Mucosa of descending colon (tissue), 3 donors: ENCODE measurements around the gene SECISBP2. TPM values are rescaled to one million over a fixed set of nuclear protein-coding genes. Genes with fewer than 3 reads are reported as not detected.

Experiments used
- ATAC-seq: fragments of 200-7000 bp; cut with Tn5 transposase; one replicate; pipeline ENCODE4 v1.9.1; 2020; ENCODE audit warnings: mild to moderate bottlenecking, moderate library complexity
- DNase-seq, 3 donors: peaks; one replicate each; pipeline ENCODE4 v3.0.0-alpha.2; 2020
- H3K36me3 ChIP-seq: fragments of 200-600 bp; one replicate; pipeline ENCODE4 v1.8.0; 2021; ENCODE audit warnings: low read depth, mild to moderate bottlenecking
- H3K4me1 ChIP-seq: fragments of 200-600 bp; one replicate; pipeline ENCODE4 v1.8.0; 2021; ENCODE audit warnings: low read depth, mild to moderate bottlenecking
- H3K4me3 ChIP-seq: fragments of 200-600 bp; one replicate; pipeline ENCODE4 v1.8.0; 2021; ENCODE audit warnings: mild to moderate bottlenecking
- H3K9me3 ChIP-seq: fragments of 200-600 bp; one replicate; pipeline ENCODE4 v1.8.0; 2021; ENCODE audit warnings: mild to moderate bottlenecking
- CTCF ChIP-seq: fragments of 200-600 bp; IDR thresholded peaks from one replicate; pipeline ENCODE4 v1.8.0; 2022; ENCODE audit warnings: antibody characterized with exemption, mild to moderate bottlenecking
- intact Hi-C, 2 donors: fragments of 100-400 bp; cut with DNase I in 1 of 2; cut with micrococcal nuclease in 1 of 2; formaldehyde crosslinking; loops; one replicate each; pipeline versions ENCODE4 v1.11.0 to v1.11.1; 2022; cut with DNase I, micrococcal nuclease
- total RNA-seq, 3 donors: library from RNA; stranded (reverse); fragmentation: NEBNext Ultra II Directional in 2 of 3; extraction: Animal tissue kit (Norgen Biotek cat#: 25700) in 2 of 3; gene quantifications; one replicate each; pipeline versions ENCODE4 v1.2.1 to v1.2.4, GENCODE V29; 2021 to 2023
- donor health status: DM: no; HTN: no; CAD: no; lungs with moderate emphysema.
- donor health status: DM: no; HTN: no; CAD: no.
- donor health status: DM: no; HTN: yes; CAD: no.

SECISBP2 gene
- total RNA-seq, 3 donors from 2014 or later = 49.4 to 68.0 (median 50.2) TPM

DNA sequence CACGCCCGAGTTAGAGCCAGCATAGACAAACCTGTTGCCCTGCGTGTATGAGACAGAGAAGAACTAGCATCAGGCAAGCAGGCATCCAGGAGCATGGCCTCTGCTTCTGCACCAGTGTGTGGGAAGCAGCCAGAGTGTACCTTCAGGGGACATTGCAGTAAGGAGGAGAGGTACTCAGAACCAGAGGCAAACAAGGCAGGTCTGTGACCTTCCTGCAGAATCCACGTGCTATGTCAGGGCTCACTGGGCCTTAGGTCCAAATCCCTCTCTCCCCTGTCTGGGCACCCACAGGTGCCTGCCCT, 63.0 kb downstream of the SECISBP2 start:
- intact Hi-C loops = no loop called here
- no peak for ATAC-seq

DNA sequence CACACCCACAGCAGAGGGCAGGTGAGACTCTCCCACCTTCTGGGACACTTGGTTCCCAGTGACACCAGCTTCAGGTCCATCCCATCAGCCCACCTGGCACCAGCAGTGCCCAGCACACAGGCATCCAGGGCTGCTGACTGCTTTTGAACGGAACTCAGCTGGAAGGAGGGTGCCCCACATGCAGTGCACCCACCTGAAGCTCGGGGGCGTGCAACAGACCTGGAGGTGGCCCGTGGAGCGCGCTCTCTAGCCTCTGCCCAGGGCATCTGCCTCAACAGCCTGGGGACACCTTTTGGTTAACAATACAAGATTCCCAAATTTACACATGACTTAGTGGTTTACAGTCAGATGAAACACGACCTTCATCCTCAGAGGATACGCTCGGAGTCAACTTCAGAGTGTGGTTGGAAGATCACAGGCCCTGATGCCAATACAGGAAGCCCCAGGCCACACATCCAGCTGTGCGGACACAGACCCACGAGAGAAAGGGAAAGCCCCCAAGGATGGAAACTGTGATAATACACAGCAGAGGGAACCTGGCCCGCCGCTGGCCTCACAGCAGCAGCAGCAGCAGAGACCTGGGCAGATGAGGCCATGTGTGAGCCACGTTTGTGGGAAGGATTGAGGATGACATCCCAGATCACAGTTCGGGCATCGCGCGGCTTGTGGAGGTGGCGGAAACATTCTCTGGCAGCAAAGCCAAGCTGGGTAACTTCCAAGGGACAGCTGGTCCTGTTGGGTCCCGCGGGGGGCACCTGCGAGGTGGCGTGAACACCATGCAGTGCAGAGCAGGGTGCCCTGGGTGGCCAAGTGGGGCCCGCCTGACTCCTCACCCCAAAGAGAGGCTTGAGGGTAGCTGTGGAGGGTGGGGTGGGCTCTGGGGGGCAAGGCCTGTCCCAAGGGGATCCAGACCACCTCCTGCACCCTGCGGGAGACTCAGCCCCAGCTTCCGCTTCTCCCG, 64.0 kb downstream of the SECISBP2 start:
- TF ChIP-seq CTCF = no peak
- Histone ChIP-seq H3K4me1 (no peaks in the 10 kb centered on the region), H3K4me3 (no peak overlapping the region), H3K36me3 (no peaks in the 10 kb centered on the region), H3K9me3 (no peaks in the 10 kb centered on the region)
- intact Hi-C loops = no loop called here
- DNase-seq (no peak), ATAC-seq (no peak)

More for the DNA sequence above, 63.0 kb downstream of the SECISBP2 start:
- no peak for TF ChIP-seq CTCF
- H3K9me3 ChIP-seq = no peaks in the 10 kb centered on the region
- DNase-seq = no peak
- no peaks in the 10 kb centered on the region for H3K4me1 ChIP-seq
- H3K36me3 ChIP-seq = no peaks in the 10 kb centered on the region
- H3K4me3 ChIP-seq = no peak overlapping the region

DNA sequence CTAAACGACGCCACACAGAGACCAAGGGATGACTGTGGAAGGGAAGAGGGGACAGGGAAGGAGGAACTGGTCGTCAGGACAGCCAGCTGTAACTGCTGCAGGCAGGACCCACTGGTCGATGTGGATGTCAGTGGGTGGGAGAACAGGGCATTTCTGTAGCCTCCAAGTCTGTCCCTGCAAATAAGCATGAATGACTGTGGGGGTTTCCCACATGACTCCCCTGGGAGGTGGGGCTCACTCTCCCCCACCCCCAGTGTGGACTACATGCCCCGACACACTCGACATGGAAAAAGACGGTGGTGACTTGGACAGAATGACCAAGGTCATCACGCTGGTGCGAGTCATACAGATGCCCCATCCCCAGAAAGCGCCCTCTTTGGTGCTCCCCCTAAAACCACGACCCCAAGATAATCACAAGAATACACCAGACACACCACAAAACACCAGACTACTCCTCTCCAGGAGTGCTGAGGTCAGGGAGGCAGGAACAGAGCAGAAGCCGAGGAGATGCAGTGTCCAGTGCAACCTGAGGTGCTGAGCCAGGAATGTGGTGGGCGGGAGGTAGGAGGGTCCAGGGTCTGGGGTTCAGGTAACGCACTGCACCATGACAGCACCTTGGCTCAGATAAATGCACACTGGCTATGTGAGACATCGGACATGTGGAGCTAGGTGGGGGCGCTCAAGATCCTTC, 64.9 kb downstream of the SECISBP2 start:
- intact Hi-C loops = no loop called here
- no peak for ATAC-seq

GRCh38 chr9:89383721-89384300, 65.5 kb downstream of the SECISBP2 start:
- TF ChIP-seq CTCF = no peak
- Histone ChIP-seq H3K9me3 (no peaks in the 10 kb centered on the region), H3K36me3 (no peaks in the 10 kb centered on the region), H3K4me1 (no peaks in the 10 kb centered on the region), H3K4me3 (no peak overlapping the region)
- DNase-seq (no peak), ATAC-seq (no peak)
- intact Hi-C loops = no loop called here

More for the DNA sequence above, 64.9 kb downstream of the SECISBP2 start:
- H3K4me1 ChIP-seq = no peaks in the 10 kb centered on the region
- H3K36me3 ChIP-seq = no peaks in the 10 kb centered on the region
- no peaks in the 10 kb centered on the region for H3K9me3 ChIP-seq
- no peak overlapping the region for H3K4me3 ChIP-seq
- no peak for TF ChIP-seq CTCF
- DNase-seq = no peak

DNA sequence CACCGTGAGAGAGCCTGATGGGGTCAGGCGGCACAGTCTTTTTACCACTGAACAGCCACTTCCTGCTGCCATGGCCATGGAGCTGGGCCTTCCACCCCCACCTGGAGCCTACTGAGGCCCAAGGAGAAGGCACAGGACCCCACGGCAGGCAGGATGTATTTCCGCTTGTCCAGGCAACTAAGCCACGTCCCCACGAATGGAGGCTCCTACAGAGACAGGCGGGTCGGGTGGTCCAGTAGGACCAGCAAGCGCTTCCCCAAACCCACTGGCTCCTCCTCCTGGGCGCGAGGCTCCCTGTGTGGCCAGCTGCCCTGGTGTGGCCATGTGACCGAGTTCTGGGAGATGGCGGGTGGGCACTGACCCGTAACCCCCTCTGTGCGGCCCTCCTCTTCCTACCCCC, 66.5 kb downstream of the SECISBP2 start:
- H3K4me3 ChIP-seq = no peak overlapping the region
- H3K36me3 ChIP-seq = no peaks in the 10 kb centered on the region
- H3K4me1 ChIP-seq = no peaks in the 10 kb centered on the region
- H3K9me3 ChIP-seq = no peaks in the 10 kb centered on the region
- intact Hi-C loops = no loop called here
- ATAC-seq (no peak), DNase-seq (no peak)
- no peak for TF ChIP-seq CTCF
